ENCODE measurements around the gene PCBP3.

The PCBP3 gene

GRCh38 chr21:45736042-45736689 lies 92.6 kb downstream of the PCBP3 start:
- H3K36me3 ChIP-seq (ENCODE audit: control insufficient read depth in 2 of 2, insufficient read depth in 2 of 2, low read length in 2 of 2) = no peaks in the 10 kb centered on the region

GRCh38 chr21:45736690-45737484 lies 93.4 kb downstream of the PCBP3 start:
- H3K27me3 ChIP-seq (ENCODE audit: control insufficient read depth in 1 of 2, insufficient read depth in 2 of 2, low read length in 2 of 2) = no peaks in the 10 kb centered on the region
- no peak overlapping the region for H3K27ac ChIP-seq (ENCODE audit: low read length)
- H3K36me3 ChIP-seq (ENCODE audit: control insufficient read depth in 2 of 2, insufficient read depth in 2 of 2, low read length in 2 of 2) = no peaks in the 10 kb centered on the region
- H3K9me3 ChIP-seq (ENCODE audit: control insufficient read depth in 2 of 2, low read length in 2 of 2) = no peaks in the 10 kb centered on the region
- no peak overlapping the region for H3K9ac ChIP-seq (ENCODE audit: low read length in 2 of 2)
- H3K4me1 ChIP-seq (ENCODE audit: control insufficient read depth, insufficient read depth, low read length) = no peaks in the 10 kb centered on the region
- no peak overlapping the region for H3K4me3 ChIP-seq (ENCODE audit: low read length in 2 of 2)

More at GRCh38 chr21:45736042-45736689, 92.6 kb downstream of the PCBP3 start:
- Histone ChIP-seq H3K27ac (ENCODE audit: low read length) (no peak overlapping the region), H3K9me3 (ENCODE audit: control insufficient read depth in 2 of 2, low read length in 2 of 2) (no peaks in the 10 kb centered on the region), H3K9ac (ENCODE audit: low read length in 2 of 2) (no peak overlapping the region), H3K27me3 (ENCODE audit: control insufficient read depth in 1 of 2, insufficient read depth in 2 of 2, low read length in 2 of 2) (peaks cover 0 to under 1% of the 10 kb centered on the region in 2 donors), H3K4me3 (ENCODE audit: low read length in 2 of 2) (no peak overlapping the region), H3K4me1 (ENCODE audit: control insufficient read depth, insufficient read depth, low read length) (no peaks in the 10 kb centered on the region)

- H3K4me1 ChIP-seq (ENCODE audit: control insufficient read depth, insufficient read depth, low read length) = no peaks in the 10 kb centered on the region
- no peaks in the 10 kb centered on the region for H3K36me3 ChIP-seq (ENCODE audit: control insufficient read depth in 2 of 2, insufficient read depth in 2 of 2, low read length in 2 of 2)
- H3K4me3 ChIP-seq (ENCODE audit: low read length in 2 of 2) = no peak overlapping the region
- H3K9ac ChIP-seq (ENCODE audit: low read length in 2 of 2) = no peak overlapping the region
- no peak overlapping the region for H3K27ac ChIP-seq (ENCODE audit: low read length)
- no peaks in the 10 kb centered on the region for H3K9me3 ChIP-seq (ENCODE audit: control insufficient read depth in 2 of 2, low read length in 2 of 2)
- H3K27me3 ChIP-seq (ENCODE audit: control insufficient read depth in 1 of 2, insufficient read depth in 2 of 2, low read length in 2 of 2) = no peaks in the 10 kb centered on the region
Measured at GRCh38 chr21:45737485-45738166, 94.1 kb downstream of the PCBP3 start.

DNA sequence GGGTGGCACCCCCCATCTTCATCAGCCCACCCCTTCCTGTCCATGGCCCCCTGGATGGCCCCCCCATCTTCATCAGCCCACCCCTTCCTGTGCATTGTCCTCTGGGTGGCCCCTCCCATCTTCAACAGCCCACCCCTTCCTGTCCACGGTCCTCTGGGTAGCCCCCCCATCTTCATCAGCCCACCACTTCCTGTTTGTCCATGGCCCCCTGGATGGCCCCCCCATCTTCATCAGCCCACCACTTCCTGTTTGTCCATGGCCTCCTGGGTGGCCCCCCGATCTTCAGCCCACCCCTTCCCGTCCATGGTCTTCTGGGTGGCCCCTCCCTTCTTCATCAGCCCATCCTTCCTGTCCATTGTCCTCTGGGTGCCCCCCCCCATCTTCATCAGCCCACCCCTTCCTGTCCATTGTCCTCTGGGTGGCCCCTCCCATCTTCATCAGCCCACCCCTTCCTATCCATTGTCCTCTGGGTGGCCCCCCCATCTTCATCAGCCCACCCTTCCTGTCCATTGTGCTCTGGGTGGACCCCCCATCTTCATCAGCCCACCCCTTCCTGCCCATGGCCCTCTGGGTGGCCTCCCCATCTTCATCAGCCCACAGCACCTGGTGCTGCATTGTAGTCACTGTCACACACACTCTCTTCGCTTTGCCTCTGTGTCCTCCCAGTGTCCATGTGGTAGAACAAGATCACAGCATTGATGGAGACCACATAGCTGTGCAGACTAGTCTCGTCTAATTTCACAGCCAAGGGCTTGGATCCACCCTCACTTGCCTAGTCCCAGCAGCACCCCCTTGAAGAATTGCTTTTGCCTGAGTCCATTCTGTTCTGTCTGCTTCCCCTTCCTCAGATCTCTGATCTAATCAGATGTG lies 95.9 kb downstream of the PCBP3 start:
- Histone ChIP-seq H3K36me3 (ENCODE audit: control insufficient read depth in 2 of 2, insufficient read depth in 2 of 2, low read length in 2 of 2) (no peaks in the 10 kb centered on the region), H3K9ac (ENCODE audit: low read length in 2 of 2) (no peak overlapping the region), H3K27me3 (ENCODE audit: control insufficient read depth in 1 of 2, insufficient read depth in 2 of 2, low read length in 2 of 2) (no peaks in the 10 kb centered on the region), H3K4me3 (ENCODE audit: low read length in 2 of 2) (no peak overlapping the region), H3K9me3 (ENCODE audit: control insufficient read depth in 2 of 2, low read length in 2 of 2) (no peaks in the 10 kb centered on the region), H3K27ac (ENCODE audit: low read length) (no peak overlapping the region), H3K4me1 (ENCODE audit: control insufficient read depth, insufficient read depth, low read length) (no peaks in the 10 kb centered on the region)

DNA sequence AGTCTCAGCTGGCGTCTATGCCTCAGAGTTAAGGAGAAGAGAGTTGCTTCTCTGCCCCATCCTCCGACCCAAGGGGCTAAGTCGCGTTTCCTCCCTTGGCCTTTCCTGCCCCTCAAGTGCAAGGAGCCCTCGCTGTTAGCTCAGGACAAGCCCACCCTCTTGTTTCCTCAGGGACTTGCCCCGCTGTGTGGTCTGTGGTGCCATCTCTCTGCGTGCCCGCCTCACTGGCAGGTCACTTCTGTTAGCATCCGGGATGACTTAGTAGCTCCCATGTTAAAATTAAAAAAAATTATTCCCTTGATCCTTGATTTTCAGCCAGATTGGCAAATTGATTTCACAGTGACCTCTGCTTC lies 96.5 kb downstream of the PCBP3 start:
- H3K36me3 ChIP-seq (ENCODE audit: control insufficient read depth in 2 of 2, insufficient read depth in 2 of 2, low read length in 2 of 2) = no peaks in the 10 kb centered on the region
- H3K4me3 ChIP-seq (ENCODE audit: low read length in 2 of 2) = no peak overlapping the region
- H3K9ac ChIP-seq (ENCODE audit: low read length in 2 of 2) = no peak overlapping the region
- no peaks in the 10 kb centered on the region for H3K9me3 ChIP-seq (ENCODE audit: control insufficient read depth in 2 of 2, low read length in 2 of 2)
- H3K27me3 ChIP-seq (ENCODE audit: control insufficient read depth in 1 of 2, insufficient read depth in 2 of 2, low read length in 2 of 2) = no peaks in the 10 kb centered on the region
- H3K27ac ChIP-seq (ENCODE audit: low read length) = no peak overlapping the region
- H3K4me1 ChIP-seq (ENCODE audit: control insufficient read depth, insufficient read depth, low read length) = no peaks in the 10 kb centered on the region

GRCh38 chr21:45740491-45741357 lies 97.2 kb downstream of the PCBP3 start:
- Histone ChIP-seq H3K4me1 (ENCODE audit: control insufficient read depth, insufficient read depth, low read length) (no peaks in the 10 kb centered on the region), H3K36me3 (ENCODE audit: control insufficient read depth in 2 of 2, insufficient read depth in 2 of 2, low read length in 2 of 2) (no peaks in the 10 kb centered on the region), H3K4me3 (ENCODE audit: low read length in 2 of 2) (no peak overlapping the region), H3K27me3 (ENCODE audit: control insufficient read depth in 1 of 2, insufficient read depth in 2 of 2, low read length in 2 of 2) (no peaks in the 10 kb centered on the region), H3K27ac (ENCODE audit: low read length) (no peak overlapping the region), H3K9me3 (ENCODE audit: control insufficient read depth in 2 of 2, low read length in 2 of 2) (no peaks in the 10 kb centered on the region), H3K9ac (ENCODE audit: low read length in 2 of 2) (no peak overlapping the region)

- Histone ChIP-seq H3K4me3 (ENCODE audit: low read length in 2 of 2) (no peak overlapping the region), H3K27ac (ENCODE audit: low read length) (no peak overlapping the region), H3K9ac (ENCODE audit: low read length in 2 of 2) (no peak overlapping the region), H3K4me1 (ENCODE audit: control insufficient read depth, insufficient read depth, low read length) (no peaks in the 10 kb centered on the region), H3K9me3 (ENCODE audit: control insufficient read depth in 2 of 2, low read length in 2 of 2) (no peaks in the 10 kb centered on the region), H3K36me3 (ENCODE audit: control insufficient read depth in 2 of 2, insufficient read depth in 2 of 2, low read length in 2 of 2) (no peaks in the 10 kb centered on the region), H3K27me3 (ENCODE audit: control insufficient read depth in 1 of 2, insufficient read depth in 2 of 2, low read length in 2 of 2) (no peaks in the 10 kb centered on the region)
Measured at GRCh38 chr21:45741691-45742090, 98.2 kb downstream of the PCBP3 start.

DNA sequence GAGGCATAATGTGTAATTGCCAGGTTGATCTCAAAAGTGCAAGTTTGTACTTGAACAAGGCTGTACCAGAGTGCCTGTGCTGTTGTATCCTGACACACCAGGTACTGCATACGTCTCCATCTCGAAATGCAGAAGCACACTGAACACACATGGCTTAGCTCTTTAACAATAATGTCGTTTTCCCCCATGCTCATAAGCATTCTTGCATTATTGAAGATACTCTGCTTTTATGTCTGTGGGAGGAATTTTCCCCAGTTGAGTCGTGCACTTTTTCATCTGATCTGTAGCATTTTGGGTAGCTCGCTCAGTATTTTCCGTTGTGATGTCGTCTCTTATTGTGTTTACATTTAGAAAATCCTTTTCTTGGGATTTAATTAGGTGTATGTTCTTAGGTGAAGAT lies 98.7 kb downstream of the PCBP3 start:
- H3K27ac ChIP-seq (ENCODE audit: low read length) = no peak overlapping the region
- H3K4me1 ChIP-seq (ENCODE audit: control insufficient read depth, insufficient read depth, low read length) = peaks cover under 1% of the 10 kb centered on the region
- H3K9ac ChIP-seq (ENCODE audit: low read length in 2 of 2) = no peak overlapping the region
- no peaks in the 10 kb centered on the region for H3K9me3 ChIP-seq (ENCODE audit: control insufficient read depth in 2 of 2, low read length in 2 of 2)
- H3K36me3 ChIP-seq (ENCODE audit: control insufficient read depth in 2 of 2, insufficient read depth in 2 of 2, low read length in 2 of 2) = no peaks in the 10 kb centered on the region
- H3K4me3 ChIP-seq (ENCODE audit: low read length in 2 of 2) = no peak overlapping the region
- no peaks in the 10 kb centered on the region for H3K27me3 ChIP-seq (ENCODE audit: control insufficient read depth in 1 of 2, insufficient read depth in 2 of 2, low read length in 2 of 2)

- H3K4me3 ChIP-seq (ENCODE audit: low read length in 2 of 2) = no peak overlapping the region
- no peaks in the 10 kb centered on the region for H3K27me3 ChIP-seq (ENCODE audit: control insufficient read depth in 1 of 2, insufficient read depth in 2 of 2, low read length in 2 of 2)
- no peaks in the 10 kb centered on the region for H3K36me3 ChIP-seq (ENCODE audit: control insufficient read depth in 2 of 2, insufficient read depth in 2 of 2, low read length in 2 of 2)
- no peaks in the 10 kb centered on the region for H3K9me3 ChIP-seq (ENCODE audit: control insufficient read depth in 2 of 2, low read length in 2 of 2)
- H3K9ac ChIP-seq (ENCODE audit: low read length in 2 of 2) = no peak overlapping the region
- H3K27ac ChIP-seq (ENCODE audit: low read length) = no peak overlapping the region
- peaks cover 12% of the 10 kb centered on the region for H3K4me1 ChIP-seq (ENCODE audit: control insufficient read depth, insufficient read depth, low read length)
Measured at GRCh38 chr21:45745256-45745655, 101.7 kb downstream of the PCBP3 start.
